Measurements from ENCODE around the gene RPL38. TPM values are rescaled to one million over a fixed set of nuclear protein-coding genes. Genes with fewer than 3 reads are reported as not detected.

RPL38 gene
- total and polyA plus RNA-seq, 12 donors: 661 to 2,186 (median 739) TPM

- peaks cover 0 to 71% (median 17%) of the 10 kb centered on the region in 9 donors for H3K36me3 ChIP-seq
- no peak for DNase-seq
- H3K9me3 ChIP-seq: no peaks in the 10 kb centered on the region
- H3K27me3 ChIP-seq: no peaks in the 10 kb centered on the region
- no peaks in the 10 kb centered on the region for H3K4me1 ChIP-seq
- TF ChIP-seq, protein P1, sequence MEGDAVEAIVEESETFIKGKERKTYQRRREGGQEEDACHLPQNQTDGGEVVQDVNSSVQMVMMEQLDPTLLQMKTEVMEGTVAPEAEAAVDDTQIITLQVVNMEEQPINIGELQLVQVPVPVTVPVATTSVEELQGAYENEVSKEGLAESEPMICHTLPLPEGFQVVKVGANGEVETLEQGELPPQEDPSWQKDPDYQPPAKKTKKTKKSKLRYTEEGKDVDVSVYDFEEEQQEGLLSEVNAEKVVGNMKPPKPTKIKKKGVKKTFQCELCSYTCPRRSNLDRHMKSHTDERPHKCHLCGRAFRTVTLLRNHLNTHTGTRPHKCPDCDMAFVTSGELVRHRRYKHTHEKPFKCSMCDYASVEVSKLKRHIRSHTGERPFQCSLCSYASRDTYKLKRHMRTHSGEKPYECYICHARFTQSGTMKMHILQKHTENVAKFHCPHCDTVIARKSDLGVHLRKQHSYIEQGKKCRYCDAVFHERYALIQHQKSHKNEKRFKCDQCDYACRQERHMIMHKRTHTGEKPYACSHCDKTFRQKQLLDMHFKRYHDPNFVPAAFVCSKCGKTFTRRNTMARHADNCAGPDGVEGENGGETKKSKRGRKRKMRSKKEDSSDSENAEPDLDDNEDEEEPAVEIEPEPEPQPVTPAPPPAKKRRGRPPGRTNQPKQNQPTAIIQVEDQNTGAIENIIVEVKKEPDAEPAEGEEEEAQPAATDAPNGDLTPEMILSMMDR (IDR thresholded peaks at IDR 0.05): no peak
- H3K27ac ChIP-seq: no peak overlapping the region
- WGBS, 2 donors: 89 to 91% methylated on average over 8 of the region's 8 CpGs
- ATAC-seq: no peak
- no peak overlapping the region for H3K4me3 ChIP-seq
- intact Hi-C loops (cut with DNase I): no loop called here
These were observed 47.6 kb downstream of the RPL38 start for GRCh38 chr17:74251051-74251450.

GRCh38 chr17:74251569-74251968 lies 48.1 kb downstream of the RPL38 start:
- 85 to 86% methylated on average over 6 of the region's 6 CpGs for WGBS, 2 donors
- ATAC-seq (no peak), DNase-seq (no peak)
- no peaks in the 10 kb centered on the region for H3K9me3 ChIP-seq
- intact Hi-C loops (cut with DNase I): no loop called here
- no peaks in the 10 kb centered on the region for H3K27me3 ChIP-seq
- no peak overlapping the region for H3K4me3 ChIP-seq
- H3K36me3 ChIP-seq: peaks cover 0 to 76% (median 17%) of the 10 kb centered on the region in 9 donors
- no peak overlapping the region for H3K27ac ChIP-seq
- H3K4me1 ChIP-seq: no peaks in the 10 kb centered on the region
- TF ChIP-seq, protein P1 (IDR thresholded peaks at IDR 0.05): no peak

- intact Hi-C loops (cut with DNase I): no loop called here
These were observed 48.7 kb downstream of the RPL38 start for GRCh38 chr17:74252211-74252610.

GRCh38 chr17:74253036-74253435 lies 49.6 kb downstream of the RPL38 start:
- ATAC-seq: peak in 1 of 8 donors; percentile 9
- intact Hi-C loops (cut with DNase I): no loop called here
- Histone ChIP-seq H3K9me3 (no peaks in the 10 kb centered on the region), H3K36me3 (peaks cover 0 to 86% (median 17%) of the 10 kb centered on the region in 9 donors), H3K27me3 (no peaks in the 10 kb centered on the region), H3K4me3 (no peak overlapping the region), H3K27ac (no peak overlapping the region), H3K4me1 (no peaks in the 10 kb centered on the region)
- 92 to 95% methylated on average over 13 of the region's 13 CpGs for WGBS, 2 donors
- DNase-seq: no peak
- TF ChIP-seq, protein P1 (IDR thresholded peaks at IDR 0.05): no peak

More at GRCh38 chr17:74252211-74252610, 48.7 kb downstream of the RPL38 start:
- no peak overlapping the region for H3K4me3 ChIP-seq
- TF ChIP-seq, protein P1 (IDR thresholded peaks at IDR 0.05): no peak
- H3K27me3 ChIP-seq: no peaks in the 10 kb centered on the region
- no peaks in the 10 kb centered on the region for H3K4me1 ChIP-seq
- DNase-seq (no peak), ATAC-seq (no peak)
- H3K27ac ChIP-seq: no peak overlapping the region
- H3K9me3 ChIP-seq: no peaks in the 10 kb centered on the region
- 75 to 79% methylated on average over 8 of the region's 8 CpGs for WGBS, 2 donors
- H3K36me3 ChIP-seq: peaks cover 0 to 83% (median 17%) of the 10 kb centered on the region in 9 donors

Data from heart right ventricle (tissue), 16 donors.